Skeletal muscle tissue (tissue), 4 donors: ENCODE data around the gene FXYD1. TPM values are rescaled to one million over a fixed set of nuclear protein-coding genes. Genes with fewer than 3 reads are reported as not detected.

Source experiments
- H3K27ac ChIP-seq: one replicate; pipeline ENCODE4 v1.7.0; 2013; ENCODE audit warnings: mild to moderate bottlenecking, low read depth, low read length, inconsistent platforms
- H3K27me3 ChIP-seq, 3 donors: one replicate each; pipeline ENCODE4 v1.7.0; 2013; ENCODE audit warnings: low read length in 3 of 3; ENCODE audit not compliant: control insufficient read depth in 3 of 3, insufficient read depth in 3 of 3
- H3K36me3 ChIP-seq, 3 donors: one replicate each; pipeline ENCODE4 v1.7.0; 2013; ENCODE audit warnings: low read length in 3 of 3; ENCODE audit not compliant: control insufficient read depth in 3 of 3, insufficient read depth in 3 of 3
- H3K4me1 ChIP-seq, 3 donors: one replicate each; pipeline ENCODE4 v1.7.0; 2013; ENCODE audit warnings: low read length in 3 of 3, mild to moderate bottlenecking in 3 of 3; ENCODE audit not compliant: control insufficient read depth in 3 of 3, insufficient read depth in 3 of 3
- H3K4me3 ChIP-seq, 3 donors: one replicate each; pipeline ENCODE4 v1.7.0; 2013; ENCODE audit warnings: low read length in 3 of 3
- H3K9ac ChIP-seq, 3 donors: one replicate each; pipeline ENCODE4 v1.7.0; 2013; ENCODE audit warnings: low read length in 3 of 3, mild to moderate bottlenecking in 3 of 3, moderate library complexity in 2 of 3, low read depth in 1 of 3
- H3K9me3 ChIP-seq, 3 donors: one replicate each; pipeline ENCODE4 v1.7.0; 2013; ENCODE audit warnings: low read length in 3 of 3; ENCODE audit not compliant: control insufficient read depth in 3 of 3
- total RNA-seq: library from RNA; depleted of rRNA; stranded (reverse); fragments of >200 nt; gene quantifications from one replicate; pipeline ENCODE4 v1.2.3, GENCODE V29; 2014
- donor health status: Osteomylitis.

FXYD1 gene
- total RNA-seq, 1 donor from 2014 or later, result 45.4 TPM

DNA sequence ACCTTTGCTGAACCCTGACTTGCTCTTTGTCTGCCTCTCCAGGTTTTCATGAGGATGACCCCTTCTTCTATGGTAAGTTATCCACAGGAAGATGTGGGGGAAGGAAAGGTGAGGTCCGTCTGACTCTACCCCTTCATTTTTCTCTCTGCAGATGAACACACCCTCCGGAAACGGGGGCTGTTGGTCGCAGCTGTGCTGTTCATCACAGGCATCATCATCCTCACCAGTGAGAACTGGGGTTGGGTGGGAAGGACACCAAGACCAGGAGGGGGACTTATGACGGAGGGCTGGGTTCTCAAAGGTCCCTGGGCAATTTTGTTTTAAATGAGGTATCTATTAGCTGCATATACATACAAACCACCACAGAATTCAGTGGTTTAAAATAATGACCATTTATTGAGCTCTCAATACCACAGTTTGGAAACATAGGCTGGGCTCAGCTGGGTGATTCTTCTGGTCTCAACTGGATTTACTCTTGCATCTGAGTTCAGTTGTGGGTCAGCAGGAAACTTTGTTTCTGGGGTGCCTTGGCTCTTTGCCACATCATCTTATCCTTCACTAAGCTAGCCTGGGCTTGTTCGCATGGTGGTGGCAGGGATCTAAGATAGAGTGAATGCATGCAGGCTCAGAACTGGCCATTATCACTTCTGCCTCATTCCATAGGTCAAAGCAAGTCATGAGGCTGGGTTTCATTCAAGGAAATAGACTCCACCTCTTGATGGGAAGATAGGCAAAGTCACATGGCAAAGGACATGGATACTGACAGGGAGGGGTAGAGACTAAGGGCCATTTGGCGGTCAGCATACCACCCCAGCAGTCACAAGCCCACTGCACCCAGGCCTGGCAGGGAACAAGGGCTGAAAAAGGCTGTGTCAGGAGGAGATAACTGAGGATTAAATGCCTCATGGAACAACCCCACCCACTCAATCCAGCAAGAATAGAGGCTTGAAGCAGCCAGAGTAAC, 27.8 kb downstream of the FXYD1 start:
- Histone ChIP-seq H3K27ac (no peak overlapping the region), H3K9me3 (peaks cover 11 to 24% (median 15%) of the 10 kb centered on the region in 3 donors), H3K27me3 (no peaks in the 10 kb centered on the region), H3K9ac (no peak overlapping the region), H3K4me3 (no peak overlapping the region), H3K36me3 (peaks cover 15 to 22% (median 16%) of the 10 kb centered on the region in 3 donors), H3K4me1 (no peaks in the 10 kb centered on the region)

DNA sequence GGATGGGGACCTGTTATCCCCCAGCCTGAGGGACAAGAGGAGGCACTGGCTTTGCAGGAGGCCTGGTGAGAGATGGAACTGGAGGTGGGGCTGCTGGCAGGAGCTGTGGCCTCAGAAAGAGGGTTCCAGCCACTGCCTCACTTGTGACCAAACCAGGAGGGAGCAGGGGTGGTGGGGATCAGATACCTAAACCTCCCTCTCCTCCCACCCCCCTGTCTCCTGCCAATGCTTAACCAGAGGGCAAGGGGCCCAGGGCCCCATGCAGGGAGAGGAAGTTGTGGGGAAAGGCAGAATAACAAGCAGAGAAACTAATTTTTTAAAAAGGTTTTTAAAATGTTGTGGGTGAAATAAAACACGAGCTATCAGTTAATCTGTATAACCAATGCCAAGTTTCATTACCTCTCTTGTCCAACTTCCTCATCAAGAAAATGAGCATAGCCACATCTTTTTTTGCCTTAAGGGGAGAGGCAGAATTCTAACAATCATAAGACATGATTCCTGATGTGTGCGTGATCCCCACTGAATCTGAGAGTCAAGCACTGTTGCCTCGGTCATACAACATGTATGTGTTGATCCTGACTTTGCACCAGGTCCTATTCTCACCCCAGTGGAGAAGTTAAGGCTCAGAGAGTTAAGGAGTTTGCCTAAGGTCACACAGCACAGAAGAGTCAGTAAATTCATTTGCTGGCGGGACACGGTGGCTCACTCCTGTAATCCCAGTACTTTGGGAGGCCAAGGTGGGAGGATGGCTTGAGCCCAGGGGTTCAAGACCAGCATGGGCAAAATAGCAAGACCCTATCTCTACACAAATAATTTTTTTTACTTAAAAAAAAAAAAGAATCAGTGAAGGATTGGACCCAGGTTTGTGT, 28.9 kb downstream of the FXYD1 start:
- H3K4me1 ChIP-seq, result no peaks in the 10 kb centered on the region
- H3K27ac ChIP-seq, result no peak overlapping the region
- peaks cover 9 to 19% (median 14%) of the 10 kb centered on the region in 3 donors for H3K36me3 ChIP-seq
- H3K4me3 ChIP-seq, result no peak overlapping the region
- peaks cover 7 to 17% (median 11%) of the 10 kb centered on the region in 3 donors for H3K9me3 ChIP-seq
- no peak overlapping the region for H3K9ac ChIP-seq
- no peaks in the 10 kb centered on the region for H3K27me3 ChIP-seq

DNA sequence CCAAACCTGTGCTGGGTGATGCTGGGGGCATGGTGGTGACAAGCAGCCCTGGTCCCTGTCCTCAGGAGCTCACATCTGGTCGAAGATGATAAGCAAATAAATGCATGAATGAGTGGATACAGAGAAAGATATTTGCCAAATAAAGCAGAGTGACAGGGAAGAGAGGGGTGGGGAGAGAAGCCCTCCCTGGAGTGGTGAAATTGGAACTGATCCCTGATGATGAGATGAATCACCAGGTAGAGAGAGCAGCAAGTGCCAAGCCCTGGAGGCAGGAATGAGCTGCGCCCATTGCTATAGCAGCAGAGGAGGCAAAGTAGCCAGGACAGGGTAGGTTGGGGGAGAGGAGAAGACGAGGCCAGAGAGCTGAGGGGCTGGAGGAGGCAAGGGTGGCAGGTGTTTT, 29.6 kb downstream of the FXYD1 start:
- H3K27ac ChIP-seq, result no peak overlapping the region
- H3K36me3 ChIP-seq, result peaks cover 4 to 19% (median 14%) of the 10 kb centered on the region in 3 donors
- peaks cover 6 to 11% (median 11%) of the 10 kb centered on the region in 3 donors for H3K9me3 ChIP-seq
- H3K4me1 ChIP-seq, result no peaks in the 10 kb centered on the region
- H3K9ac ChIP-seq, result no peak overlapping the region
- H3K27me3 ChIP-seq, result no peaks in the 10 kb centered on the region
- H3K4me3 ChIP-seq, result no peak overlapping the region

- no peak overlapping the region for H3K27ac ChIP-seq
- H3K9ac ChIP-seq, result no peak overlapping the region
- no peak overlapping the region for H3K4me3 ChIP-seq
- H3K27me3 ChIP-seq, result peaks cover 0 to 3% (median 0%) of the 10 kb centered on the region in 3 donors
- peaks cover 6 to 11% (median 11%) of the 10 kb centered on the region in 3 donors for H3K9me3 ChIP-seq
- peaks cover 4 to 14% (median 13%) of the 10 kb centered on the region in 3 donors for H3K36me3 ChIP-seq
- H3K4me1 ChIP-seq, result no peaks in the 10 kb centered on the region
Measured at GRCh38 chr19:35169221-35169995, 30.8 kb downstream of the FXYD1 start.

GRCh38 chr19:35170359-35171061, 31.9 kb downstream of the FXYD1 start:
- H3K4me1 ChIP-seq, result no peaks in the 10 kb centered on the region
- H3K9me3 ChIP-seq, result peaks cover 6 to 11% (median 8%) of the 10 kb centered on the region in 3 donors
- peaks cover 4 to 13% (median 10%) of the 10 kb centered on the region in 3 donors for H3K36me3 ChIP-seq
- no peak overlapping the region for H3K27ac ChIP-seq
- H3K4me3 ChIP-seq, result no peak overlapping the region
- H3K9ac ChIP-seq, result no peak overlapping the region
- H3K27me3 ChIP-seq, result peaks cover 0 to 3% (median 0%) of the 10 kb centered on the region in 3 donors

GRCh38 chr19:35171730-35172129, 33.1 kb downstream of the FXYD1 start:
- peaks cover 0 to under 1% (median under 1%) of the 10 kb centered on the region in 3 donors for H3K36me3 ChIP-seq
- H3K27me3 ChIP-seq, result peaks cover 0 to 3% (median 0%) of the 10 kb centered on the region in 3 donors
- H3K9me3 ChIP-seq, result peaks cover 0 to under 1% (median under 1%) of the 10 kb centered on the region in 3 donors
- no peak overlapping the region for H3K9ac ChIP-seq
- no peak overlapping the region for H3K4me3 ChIP-seq
- no peaks in the 10 kb centered on the region for H3K4me1 ChIP-seq
- no peak overlapping the region for H3K27ac ChIP-seq

- Histone ChIP-seq H3K4me3 (no peak overlapping the region), H3K36me3 (no peaks in the 10 kb centered on the region), H3K9me3 (no peaks in the 10 kb centered on the region), H3K27ac (no peak overlapping the region), H3K4me1 (no peaks in the 10 kb centered on the region), H3K27me3 (peaks cover 0 to 3% (median under 1%) of the 10 kb centered on the region in 3 donors), H3K9ac (no peak overlapping the region)
Measured at GRCh38 chr19:35174226-35174625, 35.6 kb downstream of the FXYD1 start.

- no peaks in the 10 kb centered on the region for H3K4me1 ChIP-seq
- H3K36me3 ChIP-seq, result no peaks in the 10 kb centered on the region
- H3K27me3 ChIP-seq, result peaks cover 0 to 3% (median 2%) of the 10 kb centered on the region in 3 donors
- no peak overlapping the region for H3K27ac ChIP-seq
- no peak overlapping the region for H3K4me3 ChIP-seq
- H3K9ac ChIP-seq, result no peak overlapping the region
- no peaks in the 10 kb centered on the region for H3K9me3 ChIP-seq
Measured at GRCh38 chr19:35176181-35176570, 37.6 kb downstream of the FXYD1 start.
